Effector memory CD8-positive, alpha-beta T cell (primary cell): ENCODE results near the gene PELI2.

Experiments
- ATAC-seq: fragments of 150-1000 bp; cut with Tn5 transposase; replicated peaks from 2 replicates; pipeline ENCODE4 v1.10.0; 2021; ENCODE audit warnings: mild to moderate bottlenecking, moderate library complexity
- DNase-seq, 3 experiments: peaks; one replicate each; pipeline ENCODE4 v3.0.0; 2021
- H3K27ac Mint-ChIP-seq, 2 donors: one replicate each; pipeline ENCODE4 v1.8.0; 2022; ENCODE audit warnings: mild to moderate bottlenecking in 2 of 2, mixed read lengths in 2 of 2, moderate library complexity in 2 of 2
- H3K27me3 Mint-ChIP-seq, 2 donors: one replicate each; pipeline ENCODE4 v1.8.0; 2022; ENCODE audit warnings: mixed read lengths in 2 of 2
- H3K36me3 Mint-ChIP-seq: one replicate; pipeline ENCODE4 v1.8.0; 2022; ENCODE audit warnings: mild to moderate bottlenecking, moderate library complexity, mixed read lengths; ENCODE audit not compliant: insufficient read depth
- H3K4me1 Mint-ChIP-seq, 2 donors: one replicate each; pipeline ENCODE4 v1.8.0; 2022; ENCODE audit warnings: low read depth in 2 of 2, mixed read lengths in 2 of 2
- H3K4me3 Mint-ChIP-seq, 2 donors: one replicate each; pipeline ENCODE4 v1.8.0; 2022; ENCODE audit warnings: mild to moderate bottlenecking in 2 of 2, mixed read lengths in 2 of 2, moderate library complexity in 2 of 2
- H3K9me3 Mint-ChIP-seq, 2 donors: one replicate each; pipeline ENCODE4 v1.8.0; 2022; ENCODE audit warnings: mixed read lengths in 2 of 2

The PELI2 gene

GRCh38 chr14:56212521-56212920 is 94.3 kb downstream of the PELI2 start:
- no peak for ATAC-seq
- peaks cover 3 to 19% of the 10 kb centered on the region in 2 donors for H3K4me1 Mint-ChIP-seq
- H3K27ac Mint-ChIP-seq, result no peak overlapping the region
- no peak for DNase-seq
- no peaks in the 10 kb centered on the region for H3K9me3 Mint-ChIP-seq
- H3K27me3 Mint-ChIP-seq, result no peaks in the 10 kb centered on the region
- no peak overlapping the region for H3K4me3 Mint-ChIP-seq
- peaks cover 6% of the 10 kb centered on the region for H3K36me3 Mint-ChIP-seq

GRCh38 chr14:56213306-56213705 is 95.1 kb downstream of the PELI2 start:
- no peak overlapping the region for H3K27ac Mint-ChIP-seq
- H3K36me3 Mint-ChIP-seq, result peaks cover 6% of the 10 kb centered on the region
- no peak overlapping the region for H3K4me3 Mint-ChIP-seq
- DNase-seq (no peak), ATAC-seq (no peak)
- peaks cover 0 to 17% of the 10 kb centered on the region in 2 donors for H3K4me1 Mint-ChIP-seq
- H3K9me3 Mint-ChIP-seq, result no peaks in the 10 kb centered on the region
- no peaks in the 10 kb centered on the region for H3K27me3 Mint-ChIP-seq

GRCh38 chr14:56215180-56215579 is 97.0 kb downstream of the PELI2 start:
- DNase-seq (no peak), ATAC-seq (no peak)
- Mint-ChIP-seq H3K27ac (no peak overlapping the region), H3K36me3 (peaks cover 6% of the 10 kb centered on the region), H3K4me1 (peaks cover 0 to 17% of the 10 kb centered on the region in 2 donors), H3K27me3 (no peaks in the 10 kb centered on the region), H3K4me3 (no peak overlapping the region), H3K9me3 (no peaks in the 10 kb centered on the region)

GRCh38 chr14:56216626-56217379 is 98.6 kb downstream of the PELI2 start:
- Mint-ChIP-seq H3K27ac (no peak overlapping the region), H3K36me3 (peaks cover 6% of the 10 kb centered on the region), H3K4me3 (no peak overlapping the region), H3K4me1 (peaks cover 0 to 18% of the 10 kb centered on the region in 2 donors), H3K27me3 (no peaks in the 10 kb centered on the region), H3K9me3 (no peaks in the 10 kb centered on the region)
- ATAC-seq (no peak), DNase-seq (no peak)

- Mint-ChIP-seq H3K27me3 (peaks cover 0 to 3% of the 10 kb centered on the region in 2 donors), H3K36me3 (peaks cover 6% of the 10 kb centered on the region), H3K9me3 (no peaks in the 10 kb centered on the region), H3K4me1 (peaks cover 0 to 17% of the 10 kb centered on the region in 2 donors), H3K4me3 (no peak overlapping the region), H3K27ac (no peak overlapping the region)
- DNase-seq (no peak), ATAC-seq (no peak)
These were observed 99.3 kb downstream of the PELI2 start for GRCh38 chr14:56217380-56218045.

- no peaks in the 10 kb centered on the region for H3K36me3 Mint-ChIP-seq
- peaks cover 0 to 9% of the 10 kb centered on the region in 2 donors for H3K4me1 Mint-ChIP-seq
- DNase-seq (no peak), ATAC-seq (no peak)
- H3K4me3 Mint-ChIP-seq, result no peak overlapping the region
- H3K27me3 Mint-ChIP-seq, result peaks cover 0 to 6% of the 10 kb centered on the region in 2 donors
- H3K9me3 Mint-ChIP-seq, result no peaks in the 10 kb centered on the region
- no peak overlapping the region for H3K27ac Mint-ChIP-seq
These were observed 101.6 kb downstream of the PELI2 start for GRCh38 chr14:56219666-56220413.

- H3K36me3 Mint-ChIP-seq, result no peaks in the 10 kb centered on the region
- H3K27me3 Mint-ChIP-seq, result peaks cover 0 to 6% of the 10 kb centered on the region in 2 donors
- no peak overlapping the region for H3K27ac Mint-ChIP-seq
- H3K4me3 Mint-ChIP-seq, result no peak overlapping the region
- DNase-seq (no peak), ATAC-seq (no peak)
- H3K9me3 Mint-ChIP-seq, result no peaks in the 10 kb centered on the region
- H3K4me1 Mint-ChIP-seq, result peaks cover 0 to 13% of the 10 kb centered on the region in 2 donors
These were observed 103.3 kb downstream of the PELI2 start for GRCh38 chr14:56221382-56222128.

GRCh38 chr14:56224229-56224628 is 106.0 kb downstream of the PELI2 start:
- no peak overlapping the region for H3K27ac Mint-ChIP-seq
- DNase-seq, result no peak
- H3K27me3 Mint-ChIP-seq, result peaks cover 0 to 6% of the 10 kb centered on the region in 2 donors

GRCh38 chr14:56224691-56225681 is 106.8 kb downstream of the PELI2 start:
- no peak for ATAC-seq

More at GRCh38 chr14:56224229-56224628, 106.0 kb downstream of the PELI2 start:
- Mint-ChIP-seq H3K4me3 (no peak overlapping the region), H3K9me3 (no peaks in the 10 kb centered on the region), H3K4me1 (peaks cover 0 to 10% of the 10 kb centered on the region in 2 donors), H3K36me3 (no peaks in the 10 kb centered on the region)
- no peak for ATAC-seq

GRCh38 chr14:56235388-56235787 is 117.2 kb downstream of the PELI2 start:
- ATAC-seq (no peak), DNase-seq (no peak)
- peaks cover 3% of the 10 kb centered on the region for H3K36me3 Mint-ChIP-seq
- no peak overlapping the region for H3K27ac Mint-ChIP-seq
- no peaks in the 10 kb centered on the region for H3K27me3 Mint-ChIP-seq
- no peak overlapping the region for H3K4me3 Mint-ChIP-seq
- peaks cover 0 to 9% of the 10 kb centered on the region in 2 donors for H3K4me1 Mint-ChIP-seq
- no peaks in the 10 kb centered on the region for H3K9me3 Mint-ChIP-seq

More at GRCh38 chr14:56224691-56225681, 106.8 kb downstream of the PELI2 start:
- H3K9me3 Mint-ChIP-seq, result peaks cover 2 to 6% of the 10 kb centered on the region in 2 donors
- no peaks in the 10 kb centered on the region for H3K36me3 Mint-ChIP-seq
- H3K4me1 Mint-ChIP-seq, result peaks cover 0 to 10% of the 10 kb centered on the region in 2 donors
- H3K4me3 Mint-ChIP-seq, result no peak overlapping the region
- no peak for DNase-seq
- no peak overlapping the region for H3K27ac Mint-ChIP-seq
- peaks cover 0 to 6% of the 10 kb centered on the region in 2 donors for H3K27me3 Mint-ChIP-seq

- ATAC-seq (no peak), DNase-seq (no peak)
- Mint-ChIP-seq H3K4me3 (no peak overlapping the region), H3K27me3 (no peaks in the 10 kb centered on the region), H3K9me3 (no peaks in the 10 kb centered on the region), H3K27ac (no peak overlapping the region), H3K36me3 (peaks cover 3% of the 10 kb centered on the region), H3K4me1 (peaks cover 0 to 9% of the 10 kb centered on the region in 2 donors)
These were observed 119.2 kb downstream of the PELI2 start for GRCh38 chr14:56237398-56237797.

- H3K27ac Mint-ChIP-seq, result no peak overlapping the region
- H3K4me3 Mint-ChIP-seq, result no peak overlapping the region
- H3K36me3 Mint-ChIP-seq, result peaks cover 3% of the 10 kb centered on the region
- ATAC-seq, result no peak
- peaks cover 0 to 6% of the 10 kb centered on the region in 2 donors for H3K4me1 Mint-ChIP-seq
- H3K27me3 Mint-ChIP-seq, result no peaks in the 10 kb centered on the region
- DNase-seq, result no peak
- no peaks in the 10 kb centered on the region for H3K9me3 Mint-ChIP-seq
These were observed 123.2 kb downstream of the PELI2 start for GRCh38 chr14:56241461-56241860.
